HepG2 (cell line): ENCODE data around the gene ALPK3. TPM values are rescaled to one million over a fixed set of nuclear protein-coding genes. Genes with fewer than 3 reads are reported as not detected.

Experiments
- CEBPZ ChIP-seq: IDR thresholded peaks from 2 replicates; pipeline ENCODE4 v1.6.1; 2012; ENCODE audit warnings: low read length, improper control_type of control experiment
- FOXP1 ChIP-seq, 2 experiments: fragments of 450-650 bp in 1 of 2; IDR thresholded peaks; 2 replicates each; pipeline ENCODE4 v1.6.1; 2017 to 2018; ENCODE audit warnings: antibody characterized with exemption in 1 of 2
- KMT2A ChIP-seq: sonication (generic); formaldehyde crosslinking; IDR thresholded peaks from 2 replicates; pipeline ENCODE4 v1.4.0; 2020; ENCODE audit warnings: missing genetic modification reagents
- MBD4 ChIP-seq: IDR thresholded peaks from 2 replicates; pipeline ENCODE4 v1.6.1; 2012; ENCODE audit warnings: low read length, inconsistent platforms, borderline replicate concordance
- MIXL1 ChIP-seq: IDR thresholded peaks from 2 replicates; pipeline ENCODE4 v1.6.1; 2016
- PAXIP1 ChIP-seq: sonication (generic); formaldehyde crosslinking; conservative IDR thresholded peaks from 2 replicates; pipeline ENCODE4 v1.4.0; 2020; ENCODE audit warnings: mild to moderate bottlenecking, missing genetic modification reagents, moderate library complexity
- SKIL ChIP-seq: sonication (generic); formaldehyde crosslinking; IDR thresholded peaks from 2 replicates; pipeline ENCODE4 v1.8.0; 2022; ENCODE audit warnings: missing genetic modification reagents, mild to moderate bottlenecking, moderate library complexity, borderline replicate concordance
- ZBTB34 ChIP-seq: sonication (generic); formaldehyde crosslinking; IDR thresholded peaks from 2 replicates; pipeline ENCODE4 v1.8.0; 2022; ENCODE audit warnings: mild to moderate bottlenecking, missing genetic modification reagents
- ZNF276 ChIP-seq: sonication (generic); formaldehyde crosslinking; IDR thresholded peaks from 2 replicates; pipeline ENCODE4 v1.4.0; 2020; ENCODE audit warnings: mild to moderate bottlenecking, low read depth, missing genetic modification reagents
- polyA plus RNA-seq, 8 experiments: library from polyadenylated mRNA; depleted of rRNA in 3 of 8; stranded (reverse) in 7 of 8; unstranded in 1 of 8; fragments of >200 nt; fragmentation: Illumina TruSeq in 4 of 8; extraction: Trizol in 4 of 8; gene quantifications; 2 replicates each; pipeline versions ENCODE4 v1.2.1 to v1.2.3, GENCODE V29; 2011 to 2016; ENCODE audit warnings: low read depth in 4 of 8, missing spikeins in 1 of 8, mixed read lengths in 1 of 8; ENCODE audit not compliant: insufficient read depth in 1 of 8
- total RNA-seq, 5 experiments: library from RNA; depleted of rRNA; stranded (reverse); fragments of >200 nt; fragmentation: Illumina TruSeq; extraction: Trizol; gene quantifications; 2 replicates each; pipeline ENCODE4 v1.2.3, GENCODE V29; 2016; ENCODE audit warnings: low read depth in 1 of 5
- TF ChIP-seq, protein P1 (sequence below): IDR thresholded peaks from 2 replicates; pipeline ENCODE4 v1.6.1; 2012; ENCODE audit warnings: inconsistent platforms
- TF ChIP-seq, protein P2 (sequence below): sonication (generic); formaldehyde crosslinking; IDR thresholded peaks from 2 replicates; pipeline ENCODE4 v1.8.0; 2022; ENCODE audit warnings: missing genetic modification reagents, mild to moderate bottlenecking, inconsistent platforms, borderline replicate concordance

The ALPK3 gene
- total and polyA plus RNA-seq, 2 of the 13 experiments (the other 11 are each of a cell fraction or from before 2014, with no cell fraction given) = 0.04 to 0.42 TPM

DNA sequence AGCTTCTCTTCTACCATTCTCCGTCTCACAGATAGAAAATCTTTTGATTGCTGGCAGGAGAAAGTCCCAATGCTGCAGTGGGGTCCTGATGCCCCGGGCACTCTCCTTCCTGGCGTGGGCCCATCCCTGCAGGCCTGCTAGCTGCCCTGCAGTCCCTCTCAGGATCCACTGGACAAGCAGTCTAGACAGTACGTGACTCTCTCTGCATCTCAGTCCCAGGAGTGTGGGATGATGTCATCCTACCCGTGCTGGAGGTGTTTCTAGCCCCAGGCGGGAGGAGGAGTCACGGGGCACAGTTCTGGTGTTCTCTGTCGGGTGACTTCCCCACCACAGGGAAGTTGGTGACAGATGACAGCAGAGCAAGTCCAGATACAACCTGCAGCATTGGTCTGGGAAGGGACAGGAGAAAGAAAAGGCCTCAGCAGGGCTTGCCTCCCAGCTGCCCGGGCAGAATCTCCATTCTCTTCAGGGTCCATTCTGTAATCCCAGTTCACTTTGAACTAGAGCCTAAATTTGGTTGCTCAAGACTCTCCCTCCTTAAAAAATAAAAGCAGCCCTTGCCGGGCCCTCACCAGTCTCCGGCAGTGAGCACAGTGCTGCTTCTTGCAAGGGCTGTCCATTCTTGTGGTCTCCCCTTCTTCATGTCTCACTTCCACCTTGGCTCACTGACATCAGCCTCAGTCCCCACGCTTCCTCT is 97.9 kb downstream of the ALPK3 start (continued):
- 0 out of 2 replicates have a peak, but pooled peaks have one; percentile 30 for TF ChIP-seq ZNF276 (CRISPR knock-in tag)
- no peak for TF ChIP-seq FOXP1 (IDR thresholded peaks at IDR 0.05)
- TF ChIP-seq FOXP1 (CRISPR knock-in tag; IDR thresholded peaks at IDR 0.05) = peak; percentile 55
- TF ChIP-seq MIXL1 (CRISPR knock-in tag) = peak; percentile 62; the same call in 1 of the 2 replicates
- TF ChIP-seq MBD4 = no peak
- TF ChIP-seq, protein P1, sequence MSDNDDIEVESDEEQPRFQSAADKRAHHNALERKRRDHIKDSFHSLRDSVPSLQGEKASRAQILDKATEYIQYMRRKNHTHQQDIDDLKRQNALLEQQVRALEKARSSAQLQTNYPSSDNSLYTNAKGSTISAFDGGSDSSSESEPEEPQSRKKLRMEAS = peak; percentile 36; the same call in 1 of the 2 replicates
- TF ChIP-seq, protein P2, sequence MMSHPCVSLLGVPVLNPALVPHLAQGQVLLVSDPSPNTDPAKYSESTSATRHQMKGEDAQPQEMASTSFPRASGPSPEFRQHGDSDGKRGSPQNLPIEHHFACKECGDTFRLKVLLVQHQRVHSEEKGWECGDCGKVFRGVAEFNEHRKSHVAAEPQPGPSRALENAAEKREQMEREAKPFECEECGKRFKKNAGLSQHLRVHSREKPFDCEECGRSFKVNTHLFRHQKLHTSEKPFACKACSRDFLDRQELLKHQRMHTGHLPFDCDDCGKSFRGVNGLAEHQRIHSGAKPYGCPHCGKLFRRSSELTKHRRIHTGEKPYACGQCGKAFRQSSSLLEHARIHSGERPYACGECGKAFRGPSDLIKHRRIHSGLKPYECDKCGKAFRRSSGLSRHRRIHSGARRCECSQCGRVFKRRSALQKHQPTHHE (CRISPR knock-in tag) = 0 out of 2 replicates have a peak, but pooled peaks have one; percentile 40
- TF ChIP-seq SKIL = peak; percentile 99
- TF ChIP-seq PAXIP1 = peak; percentile 82
- TF ChIP-seq KMT2A (CRISPR knock-in tag) = 0 out of 2 replicates have a peak, but pooled peaks have one; percentile 42
- peak; percentile 28; the same call in 1 of the 2 replicates for TF ChIP-seq ZBTB34
- no peak for TF ChIP-seq CEBPZ
